H1 (cell line): ENCODE measurements around the gene TAF1D. TPM values are rescaled to one million over a fixed set of nuclear protein-coding genes. Genes with fewer than 3 reads are reported as not detected.
"Not testable (repeated sequence)": the region's sequence is repeated elsewhere in the genome, so short reads cannot be mapped to it uniquely, and the experiment has no call there.

Source experiments
- CTCF ChIA-PET: fragments of 300-600 bp; sonication (Branson Sonifier 250); formaldehyde crosslinking; loops from one replicate; lab custom pipeline; 2021; ENCODE audit not compliant: partially characterized antibody; lab: Charles Lee
- POLR2A ChIA-PET: fragments of 300-600 bp; sonication (Branson Sonifier 250); formaldehyde crosslinking; loops from one replicate; lab custom pipeline; 2021; ENCODE audit warnings: inconsistent platforms; ENCODE audit not compliant: partially characterized antibody; lab: Charles Lee
- DNase-seq, 2 experiments: peaks; one replicate each; pipeline versions ENCODE4 v3.0.0 to v3.0.0-alpha.2; 2010 to 2022; ENCODE audit warnings: low spot score in 2 of 2, low read depth in 1 of 2, mixed read lengths in 1 of 2
- FAIRE-seq: peaks from 2 replicates; lab custom pipeline; 2011; peaks lifted over from hg19 to GRCh38; lab: Jason Lieb, UNC
- H2AFZ ChIP-seq: 2 replicates; pipeline ENCODE4 v1.8.1; 2012; ENCODE audit warnings: low read length, inconsistent platforms
- H2AK5ac ChIP-seq: 2 replicates; pipeline ENCODE4 v1.6.1; 2013; ENCODE audit warnings: low read depth, low read length
- H2BK120ac ChIP-seq: replicated peaks from 2 replicates; pipeline ENCODE3; 2013; ENCODE audit warnings: low read depth, low read length, inconsistent platforms
- H2BK12ac ChIP-seq: 2 replicates; pipeline ENCODE4 v1.6.1; 2013; ENCODE audit warnings: low read depth, low read length
- H2BK15ac ChIP-seq: 2 replicates; pipeline ENCODE4 v1.6.1; 2013; ENCODE audit warnings: low read length
- H2BK20ac ChIP-seq: 2 replicates; pipeline ENCODE4 v1.6.1; 2013; ENCODE audit warnings: low read length
- H2BK5ac ChIP-seq: 2 replicates; pipeline ENCODE4 v1.6.1; 2013; ENCODE audit warnings: low read depth, low read length
- H3K14ac ChIP-seq: 2 replicates; pipeline ENCODE4 v1.6.1; 2013; ENCODE audit warnings: inconsistent platforms; ENCODE audit not compliant: insufficient read length
- H3K18ac ChIP-seq: 2 replicates; pipeline ENCODE4 v1.6.1; 2013; ENCODE audit warnings: low read length; ENCODE audit errors: extremely low read depth
- H3K23ac ChIP-seq: 2 replicates; pipeline ENCODE4 v1.6.1; 2013; ENCODE audit warnings: inconsistent platforms; ENCODE audit not compliant: insufficient read length
- H3K23me2 ChIP-seq: 2 replicates; pipeline ENCODE4 v1.6.1; 2013; ENCODE audit warnings: low read depth, low read length
- H3K27ac ChIP-seq: 2 replicates; pipeline ENCODE4 v1.6.1; 2011; ENCODE audit warnings: low read depth, low read length, inconsistent platforms
- H3K27me3 ChIP-seq, 4 experiments: replicated peaks in 1 of 4; 1 replicate in 1 of 4; 2 replicates in 3 of 4; pipeline versions ENCODE4 v1.6.1 to v1.8.1; 2011 to 2013; ENCODE audit warnings: low read length in 3 of 4, mild to moderate bottlenecking in 3 of 4, inconsistent platforms in 2 of 4, mixed read lengths in 2 of 4, moderate library complexity in 1 of 4; ENCODE audit not compliant: control insufficient read depth in 3 of 4, insufficient read depth in 3 of 4; ENCODE audit errors: extremely low read depth in 1 of 4
- H3K36me3 ChIP-seq, 4 experiments: 2 replicates each; pipeline versions ENCODE4 v1.6.1 to v1.8.1; 2011 to 2013; ENCODE audit warnings: mild to moderate bottlenecking in 4 of 4, low read length in 3 of 4, moderate library complexity in 2 of 4, control low read depth in 1 of 4, inconsistent platforms in 1 of 4; ENCODE audit not compliant: insufficient read depth in 4 of 4, control insufficient read depth in 2 of 4
- H3K4ac ChIP-seq: replicated peaks from 2 replicates; pipeline ENCODE3; 2013; ENCODE audit warnings: low read length, low read depth, mixed read lengths, inconsistent platforms; ENCODE audit not compliant: insufficient read length
- H3K4me1 ChIP-seq, 4 experiments: replicated peaks in 1 of 4; 1 replicate in 1 of 4; 2 replicates in 3 of 4; pipeline versions ENCODE4 v1.6.1 to v1.8.1; 2011 to 2013; ENCODE audit warnings: low read length in 3 of 4, inconsistent platforms in 2 of 4, mixed read lengths in 1 of 4; ENCODE audit not compliant: insufficient read depth in 4 of 4, control insufficient read depth in 3 of 4
- H3K4me2 ChIP-seq, 2 experiments: 2 replicates each; pipeline versions ENCODE4 v1.6.1 to v1.8.1; 2011 to 2013; ENCODE audit warnings: low read depth in 2 of 2, low read length in 2 of 2, control low read depth in 1 of 2, inconsistent platforms in 1 of 2, mild to moderate bottlenecking in 1 of 2; ENCODE audit not compliant: insufficient read depth in 1 of 2
- H3K4me3 ChIP-seq, 4 experiments: fragments of 200-600, 300-600 bp in 1 of 4; sonication (generic), shearing (Covaris generic), sonication (Bioruptor Twin) in 1 of 4; 2 replicates each; pipeline versions ENCODE4 v1.5.1 to v1.8.1; 2011 to 2016; ENCODE audit warnings: low read length in 4 of 4, low read depth in 3 of 4, control low read depth in 2 of 4, inconsistent platforms in 2 of 4, mild to moderate bottlenecking in 2 of 4, mixed read lengths in 1 of 4, moderate library complexity in 1 of 4; ENCODE audit not compliant: insufficient read depth in 2 of 4; ENCODE audit errors: extremely low read depth in 1 of 4
- H3K56ac ChIP-seq: replicated peaks from 2 replicates; pipeline ENCODE3; 2013; ENCODE audit warnings: low read depth, mild to moderate bottlenecking, mixed read lengths, low read length, inconsistent platforms; ENCODE audit not compliant: insufficient read length
- H3K79me1 ChIP-seq: 2 replicates; pipeline ENCODE4 v1.6.1; 2013; ENCODE audit warnings: low read depth, low read length, control low read depth
- H3K79me2 ChIP-seq, 2 experiments: 2 replicates each; pipeline versions ENCODE4 v1.6.1 to v1.8.1; 2012 to 2013; ENCODE audit warnings: low read length in 2 of 2, mild to moderate bottlenecking in 2 of 2, inconsistent platforms in 1 of 2; ENCODE audit not compliant: insufficient read depth in 2 of 2, control insufficient read depth in 1 of 2
- H3K9ac ChIP-seq, 4 experiments: replicated peaks in 1 of 4; 1 replicate in 1 of 4; 2 replicates in 3 of 4; pipeline versions ENCODE4 v1.6.1 to v1.8.1; 2011 to 2013; ENCODE audit warnings: low read depth in 3 of 4, low read length in 3 of 4, control low read depth in 2 of 4, mild to moderate bottlenecking in 2 of 4, moderate library complexity in 2 of 4, inconsistent platforms in 1 of 4; ENCODE audit errors: extremely low read depth in 1 of 4
- H3K9me3 ChIP-seq, 2 experiments: 2 replicates each; pipeline versions ENCODE4 v1.6.1 to v1.8.1; 2012 to 2013; ENCODE audit warnings: mild to moderate bottlenecking in 2 of 2, moderate library complexity in 2 of 2, control low read depth in 1 of 2, inconsistent platforms in 1 of 2, low read depth in 1 of 2, low read length in 1 of 2, mixed read lengths in 1 of 2; ENCODE audit not compliant: insufficient read depth in 2 of 2
- H4K20me1 ChIP-seq, 2 experiments: replicated peaks in 1 of 2; 2 replicates each; pipeline versions ENCODE3 to v1.8.1; 2011 to 2013; ENCODE audit warnings: inconsistent platforms in 2 of 2, low read length in 2 of 2, mild to moderate bottlenecking in 1 of 2; ENCODE audit not compliant: insufficient read depth in 2 of 2, control insufficient read depth in 1 of 2
- H4K5ac ChIP-seq: 2 replicates; pipeline ENCODE4 v1.6.1; 2013; ENCODE audit warnings: low read length, low read depth, mixed read lengths, inconsistent platforms; ENCODE audit not compliant: insufficient read length
- H4K8ac ChIP-seq: 2 replicates; pipeline ENCODE4 v1.8.0; 2013; ENCODE audit warnings: mild to moderate bottlenecking, moderate library complexity, low read length, inconsistent platforms; ENCODE audit not compliant: insufficient read depth; ENCODE audit errors: extremely low read depth
- H4K91ac ChIP-seq: replicated peaks from 2 replicates; pipeline ENCODE3; 2013; ENCODE audit warnings: low read length, mixed read lengths, inconsistent platforms; ENCODE audit not compliant: insufficient read length
- WGBS, 2 experiments: shearing (Covaris generic) in 1 of 2; methylation state at CpG; one replicate each; pipeline versions ENCODE4 v1.1.6 to v1.1.7; 2013 to 2015; ENCODE audit warnings: low lambda C conversion rate in 2 of 2, mixed read lengths in 2 of 2, inconsistent platforms in 1 of 2, low coverage in 1 of 2, missing lambda C conversion rate in 1 of 2; ENCODE audit not compliant: insufficient replicate concordance in 2 of 2, insufficient coverage in 1 of 2, insufficient read length in 1 of 2; ENCODE audit errors: extremely low coverage in 1 of 2, missing lambda C conversion rate in 1 of 2; 5-methylcytosine and 5-hydroxymethylcytosine counted together
- polyA plus RNA-seq, 7 experiments: library from polyadenylated mRNA; depleted of rRNA in 3 of 7; stranded (reverse) in 5 of 7; unstranded in 2 of 7; fragments of >200 nt in 5 of 7; fragments of 200-250 nt in 2 of 7; gene quantifications; 1 replicate in 5 of 7; 2 replicates in 1 of 7; 4 replicates in 1 of 7; pipeline versions ENCODE4 v1.2.1 to v1.2.3, GENCODE V29; 2011 to 2013; ENCODE audit warnings: missing spikeins in 2 of 7, mixed read lengths in 2 of 7
- total RNA-seq: library from RNA; stranded (reverse); fragmentation: NEBNext Ultra II Directional; extraction: Animal tissue kit (Norgen Biotek cat#: 25700); gene quantifications from 2 replicates; pipeline ENCODE4 v1.2.1, GENCODE V29; 2021

Gene TAF1D
- total and polyA plus RNA-seq, 2 of the 8 experiments (the other 6 are each of a cell fraction or from before 2014, with no cell fraction given), result 64.7 to 212 TPM

DNA sequence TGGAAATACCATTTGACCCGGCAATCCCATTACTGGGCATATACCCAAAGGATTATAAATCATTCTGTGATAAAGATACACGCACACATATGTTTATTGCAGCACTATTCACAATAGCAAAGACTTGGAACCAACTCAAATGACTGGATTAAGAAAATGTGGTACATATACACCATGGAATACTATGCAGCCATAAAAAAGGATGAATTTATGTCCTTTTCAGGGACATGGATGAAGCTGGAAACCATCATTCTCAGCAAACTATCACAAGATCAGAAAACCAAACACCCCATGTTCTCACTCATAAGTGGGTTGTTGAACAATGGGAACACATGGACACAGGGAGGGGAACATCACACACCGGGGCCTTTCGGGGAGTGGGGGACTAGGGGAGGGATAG lies 17.8 kb upstream of the TAF1D start:
- not testable (repeated sequence) for H2AFZ ChIP-seq

More for the DNA sequence above, 17.8 kb upstream of the TAF1D start:
- H4K20me1 ChIP-seq, H2BK15ac ChIP-seq, H2AK5ac ChIP-seq, H4K91ac ChIP-seq, H2BK5ac ChIP-seq, H4K8ac ChIP-seq, H2BK20ac ChIP-seq, H3K23ac ChIP-seq, H3K4me2 ChIP-seq, H3K14ac ChIP-seq, H3K23me2 ChIP-seq, H3K9me3 ChIP-seq, H3K4me1 ChIP-seq, H3K4me3 ChIP-seq, H3K79me2 ChIP-seq, H3K56ac ChIP-seq, H3K4ac ChIP-seq, H3K18ac ChIP-seq, H3K27ac ChIP-seq, H3K9ac ChIP-seq, DNase-seq, H4K5ac ChIP-seq, FAIRE-seq, H3K27me3 ChIP-seq, H2BK120ac ChIP-seq, H3K79me1 ChIP-seq, H2BK12ac ChIP-seq: not testable (repeated sequence)
- CTCF ChIA-PET, result interaction anchor here (1.1 kb wide), 1 partner anchor 13 kb away, joined by 3 read pairs; no protein-coding TSS in a partner anchor
- peaks cover 4 to 58% (median 30%) of the 10 kb centered on the region in 4 experiments for H3K36me3 ChIP-seq
- WGBS, 2 experiments, result 91% methylated on average over 4 of the region's 4 CpGs; no CpG with 5 or more reads in 1 of the 2 experiments
- POLR2A ChIA-PET, result interaction anchor here (1.3 to 4.5 kb wide), 4 partner anchors 9 to 25 kb away, joined by 3 to 23 read pairs (median 6); partner anchors contain the start of genes C11orf54, MED17 and TAF1D
